SIG-M5 treated with dmso at 0.1 percent for 504 hours (cell line): ENCODE measurements around the gene DHRS13.

Experiments used
- DNase-seq: peaks from one replicate; lab custom pipeline; 2025; ENCODE audit not compliant: unreplicated experiment; lab: John Stamatoyannopoulos, UW

Gene DHRS13

DNA sequence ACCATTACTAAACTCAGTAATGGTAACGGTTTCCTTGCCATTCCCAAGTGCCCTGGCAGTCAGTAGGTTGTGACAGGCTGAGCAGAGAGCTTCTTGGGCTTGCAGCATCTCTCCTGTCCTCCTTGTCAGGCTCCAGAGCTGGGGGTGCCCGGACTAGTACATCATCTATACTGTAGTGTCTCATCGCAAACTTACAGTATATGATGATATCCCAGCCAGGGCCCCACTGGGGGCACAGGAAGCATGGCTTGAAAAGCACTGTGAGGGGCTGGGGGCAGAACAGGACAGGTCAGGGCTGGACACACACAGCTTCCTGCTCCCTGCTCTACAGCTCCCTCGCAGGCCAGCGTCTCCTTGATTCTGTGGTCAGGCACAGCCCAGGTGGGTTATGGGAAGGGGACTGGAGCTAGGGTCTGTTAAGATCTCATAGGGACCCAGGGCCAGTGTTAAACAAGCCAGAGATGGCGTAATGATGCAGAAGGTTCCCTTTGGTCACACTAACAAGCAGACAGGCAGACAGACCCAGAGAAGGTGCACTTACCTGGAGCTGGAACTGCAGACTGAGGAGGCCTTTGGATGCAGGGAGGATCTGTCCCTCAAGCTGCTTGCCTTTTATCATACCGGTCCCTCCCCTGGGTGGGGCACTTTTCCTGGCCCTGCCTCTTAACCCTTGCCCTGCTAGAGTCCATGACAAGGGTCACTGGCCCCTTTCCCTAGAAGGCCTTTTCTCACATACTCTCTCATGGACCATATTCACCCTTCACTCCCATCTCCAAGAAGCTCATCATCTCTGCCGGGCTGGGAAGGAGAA, 41.3 kb downstream of the DHRS13 start:
- DNase-seq = no peak

DNA sequence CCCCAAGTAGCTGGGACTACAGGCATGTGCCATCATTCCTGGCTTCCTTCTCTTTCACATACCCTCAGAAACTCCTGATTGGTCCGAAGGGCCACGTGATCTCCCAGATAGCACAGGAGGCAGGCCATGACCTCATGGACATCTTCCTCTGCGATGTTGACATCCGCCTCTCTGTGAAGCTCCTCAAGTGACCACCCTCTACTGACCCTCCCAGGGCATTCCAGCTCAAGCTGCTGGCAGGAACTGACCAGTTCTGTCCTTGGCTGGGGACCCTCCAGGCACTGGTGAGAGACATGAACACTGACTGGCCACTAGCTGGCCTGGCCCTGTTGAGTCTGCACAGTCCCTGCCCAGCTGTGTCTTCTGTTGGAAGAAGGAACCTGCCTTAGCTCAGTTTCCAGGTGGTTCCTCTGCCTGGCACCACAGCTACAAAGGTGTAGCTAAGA, 42.5 kb downstream of the DHRS13 start:
- no peak for DNase-seq

DNA sequence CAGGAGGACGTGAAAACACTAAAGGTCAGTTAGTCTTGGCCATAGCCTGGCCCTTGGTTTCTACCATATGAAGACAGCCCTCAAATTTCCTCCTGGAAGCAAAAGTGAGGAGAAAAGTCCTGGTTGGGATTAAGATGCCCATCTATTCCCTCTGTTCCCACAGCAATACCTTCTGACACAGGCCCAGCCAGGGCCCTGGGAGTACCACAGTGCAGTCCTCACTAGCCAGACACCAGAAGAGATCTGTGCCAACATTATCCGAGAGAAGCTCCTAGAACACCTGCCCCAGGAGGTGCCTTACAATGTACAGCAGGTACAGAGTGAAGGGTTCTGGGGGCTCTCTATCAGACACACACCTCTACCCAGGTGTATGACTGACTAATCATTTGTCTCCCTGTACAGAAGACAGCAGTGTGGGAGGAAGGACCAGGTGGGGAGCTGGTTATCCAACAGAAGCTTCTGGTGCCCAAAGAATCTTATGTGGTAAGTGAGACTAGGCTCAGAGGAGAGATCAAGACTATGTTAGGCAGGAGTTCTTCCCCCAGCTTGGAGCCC, 44.0 kb downstream of the DHRS13 start:
- no peak for DNase-seq

DNA sequence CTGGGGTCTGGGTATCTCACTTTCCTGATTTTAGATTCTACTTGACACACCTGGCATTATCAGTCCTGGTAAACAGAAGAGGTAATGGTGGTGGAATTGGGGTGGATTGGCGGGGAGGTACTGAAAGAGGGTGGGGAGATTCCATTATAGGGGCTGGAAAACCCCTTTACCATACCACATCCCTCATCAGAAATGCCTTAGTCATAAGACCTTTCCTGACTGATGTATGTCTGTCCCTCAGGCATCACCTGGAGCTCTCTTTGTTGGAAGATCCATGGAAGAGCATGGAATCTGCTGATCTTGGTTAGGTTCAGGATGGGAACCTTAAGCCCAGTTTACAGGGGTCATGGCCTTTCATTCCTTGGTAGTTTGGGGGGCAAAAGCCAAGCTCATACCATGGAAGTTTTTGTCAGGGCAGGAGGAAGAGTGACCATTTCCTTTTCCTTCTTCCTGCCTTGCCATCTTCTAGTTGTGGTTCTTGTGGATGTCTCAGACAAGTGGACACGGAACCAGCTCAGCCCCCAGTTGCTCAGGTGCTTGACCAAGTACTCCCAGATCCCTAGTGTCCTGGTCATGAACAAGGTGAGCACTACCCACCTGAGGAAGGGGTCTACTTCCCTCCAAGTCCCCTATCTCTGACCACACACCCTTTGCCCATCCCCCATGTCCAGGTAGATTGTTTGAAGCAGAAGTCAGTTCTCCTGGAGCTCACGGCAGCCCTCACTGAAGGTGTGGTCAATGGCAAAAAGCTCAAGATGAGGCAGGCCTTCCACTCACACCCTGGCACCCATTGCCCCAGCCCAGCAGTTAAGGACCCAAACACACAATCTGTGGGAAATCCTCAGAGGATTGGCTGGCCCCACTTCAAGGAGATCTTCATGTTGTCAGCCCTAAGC, 44.7 kb downstream of the DHRS13 start:
- no peak for DNase-seq

DNA sequence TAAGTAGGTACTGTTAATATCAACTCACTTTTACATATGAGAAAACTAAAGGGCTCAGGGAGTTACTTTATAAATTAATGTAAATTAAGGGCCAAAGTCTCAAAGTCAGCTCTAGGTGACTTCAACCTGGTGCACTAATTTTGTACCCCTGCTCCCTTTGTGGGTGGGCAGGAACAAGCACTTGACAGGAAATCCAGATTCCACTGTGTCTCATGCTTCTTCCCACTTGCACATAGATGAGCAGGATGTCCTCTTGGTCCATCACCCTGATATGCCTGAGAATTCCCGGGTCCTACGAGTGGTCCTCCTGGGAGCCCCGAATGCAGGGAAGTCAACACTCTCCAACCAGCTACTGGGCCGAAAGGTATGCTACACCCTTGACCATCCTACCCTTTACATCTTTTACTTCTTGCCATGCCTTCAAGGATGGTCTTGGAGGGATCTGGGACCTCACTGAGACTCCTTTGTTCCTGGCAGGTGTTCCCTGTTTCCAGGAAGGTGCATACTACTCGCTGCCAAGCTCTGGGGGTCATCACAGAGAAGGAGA, 46.8 kb downstream of the DHRS13 start:
- DNase-seq = no peak

DNA sequence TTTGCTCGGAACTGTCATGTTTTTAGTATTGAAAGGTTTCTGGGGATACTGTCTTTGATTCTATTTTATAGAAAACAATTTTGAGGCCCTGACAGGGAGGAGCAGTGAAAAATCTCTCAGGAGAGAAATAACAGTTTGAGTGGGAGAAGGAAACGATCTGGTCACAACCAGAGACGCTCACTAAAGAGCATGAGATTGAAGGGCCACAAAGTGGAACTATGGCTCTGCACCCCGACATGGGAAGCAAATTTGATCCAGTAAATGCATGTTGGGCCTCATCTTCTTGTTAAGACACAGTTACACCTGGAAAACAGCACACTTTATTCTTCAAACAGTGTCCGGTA, 47.6 kb downstream of the DHRS13 start:
- no peak for DNase-seq

DNA sequence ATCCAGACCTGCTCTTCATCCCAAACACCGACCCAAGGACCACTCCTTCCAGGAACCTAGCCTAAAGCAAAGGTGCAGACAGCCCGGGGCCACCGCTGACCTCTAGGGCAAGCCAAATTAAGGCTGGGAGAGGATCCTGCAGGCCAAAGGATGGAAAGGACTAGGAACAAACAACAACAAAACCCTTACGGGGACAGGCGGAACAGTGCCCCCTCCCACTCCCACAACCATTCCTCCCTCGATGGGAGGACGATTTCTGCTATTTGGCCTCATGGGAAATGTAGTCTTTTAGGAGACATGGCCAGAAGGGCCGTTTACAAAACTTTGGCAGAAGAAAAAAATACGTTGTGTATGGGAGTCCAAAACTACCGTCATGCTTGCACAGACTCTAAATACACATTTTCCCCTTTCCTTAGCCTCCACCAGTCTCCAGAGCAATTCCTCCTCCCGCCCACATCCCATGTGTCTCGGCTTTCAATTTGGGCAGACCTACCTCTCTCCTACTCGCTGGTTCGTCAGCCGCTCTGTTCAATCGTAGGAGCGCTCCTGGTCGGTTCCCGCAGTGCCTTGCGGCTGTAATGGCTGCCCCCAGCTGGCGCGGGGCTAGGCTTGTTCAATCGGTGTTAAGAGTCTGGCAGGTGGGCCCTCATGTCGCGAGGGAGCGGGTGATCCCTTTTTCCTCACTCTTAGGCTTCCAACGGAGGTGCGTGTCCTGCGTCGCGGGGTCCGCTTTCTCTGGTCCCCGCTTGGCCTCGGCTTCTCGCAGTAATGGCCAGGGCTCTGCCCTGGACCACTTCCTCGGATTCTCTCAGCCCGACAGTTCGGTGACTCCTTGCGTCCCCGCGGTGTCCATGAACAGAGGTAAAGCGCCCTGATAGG, 48.2 kb downstream of the DHRS13 start, which contains the start of gene ERAL1:
Gene ERAL1 (plus strand): TSS at position 560 of the 879 bp plus-strand sequence. CDS start 19 bp downstream, at position 579.
- DNase-seq = peak; percentile 88

DNA sequence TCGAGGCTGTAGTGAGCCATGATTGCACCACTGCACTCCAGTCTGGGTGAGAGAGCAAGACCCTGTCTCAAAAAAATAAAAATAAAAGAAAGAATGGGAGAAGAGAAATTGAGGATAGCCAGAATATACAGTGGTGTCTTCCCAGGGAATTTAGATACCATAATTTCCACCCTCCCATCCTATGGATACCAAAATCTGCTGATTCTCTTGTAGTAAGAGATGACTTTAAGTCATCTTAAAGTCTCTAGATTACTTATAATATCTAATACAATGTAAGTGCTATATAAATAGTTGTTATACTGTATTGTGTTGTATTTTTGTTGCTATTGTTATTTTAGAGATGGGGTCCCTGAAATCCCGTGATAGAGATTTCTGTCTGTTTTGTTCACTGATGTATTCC, 49.6 kb downstream of the DHRS13 start:
- DNase-seq = no peak

DNA sequence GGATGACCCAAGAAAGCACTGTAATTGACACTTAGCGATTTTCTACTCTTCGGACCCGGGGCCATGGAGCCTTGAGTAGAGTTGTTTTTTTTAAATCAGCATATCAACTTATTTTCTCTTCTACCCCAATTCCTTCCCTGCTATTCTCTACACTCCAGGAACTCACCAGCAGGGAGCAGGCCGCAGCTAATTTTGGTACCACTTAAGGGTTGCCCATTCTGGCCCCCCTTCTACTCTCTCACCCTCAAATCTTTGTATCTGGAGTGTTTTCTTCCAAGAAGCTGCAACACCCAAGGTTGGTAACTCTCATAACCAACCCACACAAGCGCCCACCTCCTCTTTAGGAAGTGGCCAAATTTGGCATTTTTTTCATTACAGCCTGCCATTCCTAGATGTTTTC, 53.6 kb downstream of the DHRS13 start:
- no peak for DNase-seq

DNA sequence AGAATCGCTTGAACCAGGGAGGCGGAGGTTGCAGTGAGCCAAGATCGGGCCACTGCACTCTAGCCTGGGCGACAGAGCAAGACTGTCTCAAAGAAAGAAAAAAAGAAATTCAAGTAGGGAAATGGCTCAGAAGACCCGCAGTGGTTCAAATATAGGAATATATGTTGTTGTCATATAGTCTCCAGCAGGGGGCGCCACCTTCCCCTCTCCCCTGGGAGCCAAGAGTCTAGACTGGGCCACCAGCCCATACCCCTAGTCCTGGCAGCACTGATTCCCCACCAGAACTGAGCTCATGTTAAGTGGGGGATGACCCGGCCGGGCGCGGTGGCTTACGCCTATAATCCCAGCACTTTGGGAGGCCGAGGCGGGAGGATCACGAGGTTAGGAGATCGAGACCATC, 54.2 kb downstream of the DHRS13 start:
- peak; percentile 28 for DNase-seq
